Esophagus squamous epithelium (tissue), 4 donors: ENCODE data around the gene HDAC11.

Experiments
- POLR2A ChIP-seq, 4 donors: fragments of 450-650 bp; IDR thresholded peaks; one replicate each; pipeline ENCODE4 v1.6.1; 2017; ENCODE audit warnings: antibody characterized with exemption in 4 of 4, mild to moderate bottlenecking in 4 of 4, moderate library complexity in 3 of 4
- TF ChIP-seq, protein P1 (sequence below), 6 experiments: fragments of 450-650 bp in 4 of 6; fragments of 200-600 bp in 2 of 6; sonication (generic) in 2 of 6; IDR thresholded peaks; one replicate each; pipeline ENCODE4 v1.5.1; 2016 to 2019; ENCODE audit warnings: antibody characterized with exemption in 6 of 6, mild to moderate bottlenecking in 4 of 6, moderate library complexity in 4 of 6

GRCh38 chr3:13535905-13536304, 55.8 kb downstream of the HDAC11 start:
- TF ChIP-seq, protein P1, sequence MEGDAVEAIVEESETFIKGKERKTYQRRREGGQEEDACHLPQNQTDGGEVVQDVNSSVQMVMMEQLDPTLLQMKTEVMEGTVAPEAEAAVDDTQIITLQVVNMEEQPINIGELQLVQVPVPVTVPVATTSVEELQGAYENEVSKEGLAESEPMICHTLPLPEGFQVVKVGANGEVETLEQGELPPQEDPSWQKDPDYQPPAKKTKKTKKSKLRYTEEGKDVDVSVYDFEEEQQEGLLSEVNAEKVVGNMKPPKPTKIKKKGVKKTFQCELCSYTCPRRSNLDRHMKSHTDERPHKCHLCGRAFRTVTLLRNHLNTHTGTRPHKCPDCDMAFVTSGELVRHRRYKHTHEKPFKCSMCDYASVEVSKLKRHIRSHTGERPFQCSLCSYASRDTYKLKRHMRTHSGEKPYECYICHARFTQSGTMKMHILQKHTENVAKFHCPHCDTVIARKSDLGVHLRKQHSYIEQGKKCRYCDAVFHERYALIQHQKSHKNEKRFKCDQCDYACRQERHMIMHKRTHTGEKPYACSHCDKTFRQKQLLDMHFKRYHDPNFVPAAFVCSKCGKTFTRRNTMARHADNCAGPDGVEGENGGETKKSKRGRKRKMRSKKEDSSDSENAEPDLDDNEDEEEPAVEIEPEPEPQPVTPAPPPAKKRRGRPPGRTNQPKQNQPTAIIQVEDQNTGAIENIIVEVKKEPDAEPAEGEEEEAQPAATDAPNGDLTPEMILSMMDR (IDR thresholded peaks at IDR 0.05) = no peak
- TF ChIP-seq POLR2A (IDR thresholded peaks at IDR 0.05) = no peak
